HG02884 (cell line): ENCODE data around the gene ITPRID2.

Experiments
- ATAC-seq: cut with Tn5 transposase; IDR thresholded peaks from one replicate; pipeline ENCODE4 v1.9.1; 2021; ENCODE audit warnings: mild to moderate bottlenecking, moderate library complexity; ENCODE audit not compliant: unreplicated experiment

Gene ITPRID2

GRCh38 chr2:181879295-181879694 is 12.2 kb upstream of the ITPRID2 start:
- no peak for ATAC-seq

- ATAC-seq: no peak
These were observed 9.1 kb upstream of the ITPRID2 start for GRCh38 chr2:181882246-181883020.

- ATAC-seq: no peak
These were observed 6.9 kb upstream of the ITPRID2 start for GRCh38 chr2:181884601-181885000.

- no peak for ATAC-seq
These were observed 6.4 kb upstream of the ITPRID2 start for GRCh38 chr2:181885096-181885495.

- no peak for ATAC-seq
These were observed 5.3 kb upstream of the ITPRID2 start for GRCh38 chr2:181886192-181886591.

GRCh38 chr2:181887045-181887444 is 4.5 kb upstream of the ITPRID2 start:
- ATAC-seq: no peak

- ATAC-seq: no peak
These were observed 1.8 kb upstream of the ITPRID2 start for GRCh38 chr2:181889776-181890175.

- ATAC-seq: no peak
These were observed 1.3 kb upstream of the ITPRID2 start for GRCh38 chr2:181890271-181890670.

GRCh38 chr2:181891966-181892798 is 652 bp downstream of the ITPRID2 start:
- peak; percentile 48 for ATAC-seq

- no peak for ATAC-seq
These were observed 1.4 kb downstream of the ITPRID2 start for GRCh38 chr2:181892799-181893435.

- no peak for ATAC-seq
These were observed 2.9 kb downstream of the ITPRID2 start for GRCh38 chr2:181894381-181894780.

GRCh38 chr2:181895818-181896217 is 4.3 kb downstream of the ITPRID2 start:
- ATAC-seq: no peak

- ATAC-seq: no peak
These were observed 4.8 kb downstream of the ITPRID2 start for GRCh38 chr2:181896286-181896685.

- no peak for ATAC-seq
These were observed 8.6 kb downstream of the ITPRID2 start for GRCh38 chr2:181900007-181900651.

GRCh38 chr2:181902625-181903024 is 11.1 kb downstream of the ITPRID2 start:
- ATAC-seq: no peak

GRCh38 chr2:181904022-181904632 is 12.6 kb downstream of the ITPRID2 start:
- ATAC-seq: peak; percentile 71

GRCh38 chr2:181907057-181907456 is 15.5 kb downstream of the ITPRID2 start:
- ATAC-seq: no peak

- no peak for ATAC-seq
These were observed 16.1 kb downstream of the ITPRID2 start for GRCh38 chr2:181907635-181908034.

- ATAC-seq: no peak
These were observed 18.7 kb downstream of the ITPRID2 start for GRCh38 chr2:181910028-181910831.

GRCh38 chr2:181911830-181912229 is 20.3 kb downstream of the ITPRID2 start:
- no peak for ATAC-seq
